Esophagus muscularis mucosa (tissue), 3 donors: Measurements from ENCODE around the gene MYO7B.
"Not testable (repeated sequence)": the region's sequence is repeated elsewhere in the genome, so short reads cannot be mapped to it uniquely, and the experiment has no call there.

ENCODE experiments used
- CTCF ChIP-seq, 3 experiments: fragments of 200-600 bp in 2 of 3; fragments of 450-650 bp in 1 of 3; sonication (generic) in 2 of 3; IDR thresholded peaks; one replicate each; pipeline ENCODE4 v1.5.1; 2017 to 2019; ENCODE audit warnings: antibody characterized with exemption in 3 of 3, mild to moderate bottlenecking in 2 of 3, moderate library complexity in 1 of 3
- POLR2A ChIP-seq: fragments of 450-650 bp; IDR thresholded peaks from one replicate; pipeline ENCODE4 v1.6.1; 2017; ENCODE audit warnings: antibody characterized with exemption, moderate library complexity, mild to moderate bottlenecking, low read depth

DNA sequence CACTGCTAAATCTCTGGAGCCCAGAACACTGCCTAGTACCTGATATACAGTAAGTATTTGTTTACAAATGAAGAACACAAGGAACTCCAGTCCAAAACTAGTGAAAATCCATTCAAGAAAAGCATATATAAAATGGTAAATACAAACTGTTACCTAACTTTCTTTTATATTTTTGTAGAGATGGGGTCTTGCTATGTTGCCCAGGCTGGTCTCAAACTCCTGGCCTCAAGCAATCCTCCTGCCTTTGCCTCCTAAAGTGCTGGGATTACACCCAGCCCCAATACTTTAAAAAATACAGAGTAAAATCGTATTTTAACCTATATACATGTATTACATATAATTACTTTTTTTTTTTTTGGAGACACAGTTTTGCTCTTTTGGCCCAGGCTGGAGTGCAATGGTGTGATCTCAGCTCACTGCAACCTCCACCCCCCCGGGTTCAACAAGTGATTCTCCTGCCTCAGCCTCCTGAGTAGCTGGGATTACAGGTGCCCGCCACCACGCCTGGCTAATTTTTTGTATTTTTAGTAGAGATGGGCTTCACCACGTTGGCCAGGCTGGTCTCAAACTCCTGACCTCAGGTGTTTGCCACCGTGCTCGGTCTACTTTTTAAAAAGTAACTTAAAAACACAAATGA, 11.2 kb upstream of the MYO7B start:
- TF ChIP-seq POLR2A; CTCF (IDR thresholded peaks at IDR 0.05): not testable (repeated sequence)
